ENCODE data around the gene NCOA3.

DNA sequence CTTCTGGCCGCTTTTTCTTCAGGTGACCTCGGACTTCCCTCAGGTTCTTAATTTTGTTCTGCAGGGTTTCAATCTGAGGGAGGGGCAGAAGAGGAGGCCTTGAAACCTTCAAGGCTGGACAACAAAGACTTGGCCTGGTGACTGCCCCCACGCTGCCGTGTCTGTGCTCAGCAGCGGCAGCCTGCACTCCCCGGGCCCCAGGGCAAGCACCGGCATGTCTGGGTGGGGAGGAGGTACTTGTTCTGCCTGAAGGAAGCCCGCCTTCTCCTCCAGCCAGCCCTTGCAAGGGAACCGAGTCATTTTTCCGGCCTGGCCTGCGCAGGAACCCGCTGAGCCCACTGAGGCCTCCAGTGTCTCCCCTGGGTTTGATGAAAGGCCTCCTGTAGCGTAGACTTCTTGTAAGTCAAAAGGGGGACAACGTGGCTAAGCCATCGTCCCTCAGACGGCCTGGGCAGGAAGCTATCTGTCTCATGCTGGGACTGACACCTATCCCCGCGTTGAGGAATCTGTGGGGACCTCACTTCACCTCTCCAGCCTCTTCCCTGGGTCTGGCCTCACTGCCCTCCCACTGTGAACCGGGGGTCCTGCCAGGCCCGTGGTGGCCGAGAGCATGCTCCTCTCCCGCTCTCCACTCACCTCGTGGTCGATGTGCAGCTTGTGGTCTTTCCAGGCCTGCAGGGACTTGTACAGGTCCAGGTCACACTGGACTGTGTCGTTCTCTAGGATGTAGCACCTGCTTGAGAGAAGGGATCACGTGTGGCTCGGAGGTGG, 163.7 kb downstream of the NCOA3 start:
- TF ChIP-seq POLR2AphosphoS5 (IDR thresholded peaks at IDR 0.05) (no peak), POLR2A (IDR thresholded peaks at IDR 0.05) (no peak), EP300 (IDR thresholded peaks at IDR 0.05) (no peak)
- TF ChIP-seq, protein P1, sequence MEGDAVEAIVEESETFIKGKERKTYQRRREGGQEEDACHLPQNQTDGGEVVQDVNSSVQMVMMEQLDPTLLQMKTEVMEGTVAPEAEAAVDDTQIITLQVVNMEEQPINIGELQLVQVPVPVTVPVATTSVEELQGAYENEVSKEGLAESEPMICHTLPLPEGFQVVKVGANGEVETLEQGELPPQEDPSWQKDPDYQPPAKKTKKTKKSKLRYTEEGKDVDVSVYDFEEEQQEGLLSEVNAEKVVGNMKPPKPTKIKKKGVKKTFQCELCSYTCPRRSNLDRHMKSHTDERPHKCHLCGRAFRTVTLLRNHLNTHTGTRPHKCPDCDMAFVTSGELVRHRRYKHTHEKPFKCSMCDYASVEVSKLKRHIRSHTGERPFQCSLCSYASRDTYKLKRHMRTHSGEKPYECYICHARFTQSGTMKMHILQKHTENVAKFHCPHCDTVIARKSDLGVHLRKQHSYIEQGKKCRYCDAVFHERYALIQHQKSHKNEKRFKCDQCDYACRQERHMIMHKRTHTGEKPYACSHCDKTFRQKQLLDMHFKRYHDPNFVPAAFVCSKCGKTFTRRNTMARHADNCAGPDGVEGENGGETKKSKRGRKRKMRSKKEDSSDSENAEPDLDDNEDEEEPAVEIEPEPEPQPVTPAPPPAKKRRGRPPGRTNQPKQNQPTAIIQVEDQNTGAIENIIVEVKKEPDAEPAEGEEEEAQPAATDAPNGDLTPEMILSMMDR (IDR thresholded peaks at IDR 0.05) = no peak
